Ishikawa (cell line): ENCODE measurements around the gene SLC6A11.

Experiments
- CEBPB ChIP-seq: IDR thresholded peaks from 2 replicates; pipeline ENCODE4 v1.6.1; 2012
- CREB1 ChIP-seq: IDR thresholded peaks from 2 replicates; pipeline ENCODE4 v1.6.1; 2012; ENCODE audit warnings: low read depth
- EGR1 ChIP-seq: IDR thresholded peaks from 2 replicates; pipeline ENCODE4 v1.6.1; 2012
- EP300 ChIP-seq: IDR thresholded peaks from 2 replicates; pipeline ENCODE4 v1.6.1; 2012; ENCODE audit warnings: borderline replicate concordance
- FOXM1 ChIP-seq: IDR thresholded peaks from 2 replicates; pipeline ENCODE4 v1.6.1; 2012; ENCODE audit warnings: low read depth, borderline replicate concordance
- NFIC ChIP-seq: IDR thresholded peaks from 2 replicates; pipeline ENCODE4 v1.6.1; 2012
- RAD21 ChIP-seq: IDR thresholded peaks from 2 replicates; pipeline ENCODE4 v1.6.1; 2012; ENCODE audit warnings: low read depth
- TAF1 ChIP-seq: IDR thresholded peaks from 2 replicates; pipeline ENCODE4 v1.6.1; 2012; ENCODE audit warnings: low read depth, mild to moderate bottlenecking
- TCF12 ChIP-seq: IDR thresholded peaks from 2 replicates; pipeline ENCODE4 v1.6.1; 2012; ENCODE audit warnings: low read depth
- TEAD4 ChIP-seq: IDR thresholded peaks from 2 replicates; pipeline ENCODE4 v1.6.1; 2012
- YY1 ChIP-seq: IDR thresholded peaks from 2 replicates; pipeline ENCODE4 v1.6.1; 2012; ENCODE audit warnings: low read depth
- ZBTB7A ChIP-seq: IDR thresholded peaks from 2 replicates; pipeline ENCODE4 v1.6.1; 2012; ENCODE audit warnings: low read depth
- TF ChIP-seq, protein P1 (sequence below): IDR thresholded peaks from 2 replicates; pipeline ENCODE4 v1.6.1; 2012
- TF ChIP-seq, protein P2 (sequence below): IDR thresholded peaks from 2 replicates; pipeline ENCODE4 v1.6.1; 2012; ENCODE audit warnings: low read depth, mild to moderate bottlenecking
- TF ChIP-seq, protein P3 (sequence below): IDR thresholded peaks from 2 replicates; pipeline ENCODE4 v1.6.1; 2012

Gene SLC6A11

DNA sequence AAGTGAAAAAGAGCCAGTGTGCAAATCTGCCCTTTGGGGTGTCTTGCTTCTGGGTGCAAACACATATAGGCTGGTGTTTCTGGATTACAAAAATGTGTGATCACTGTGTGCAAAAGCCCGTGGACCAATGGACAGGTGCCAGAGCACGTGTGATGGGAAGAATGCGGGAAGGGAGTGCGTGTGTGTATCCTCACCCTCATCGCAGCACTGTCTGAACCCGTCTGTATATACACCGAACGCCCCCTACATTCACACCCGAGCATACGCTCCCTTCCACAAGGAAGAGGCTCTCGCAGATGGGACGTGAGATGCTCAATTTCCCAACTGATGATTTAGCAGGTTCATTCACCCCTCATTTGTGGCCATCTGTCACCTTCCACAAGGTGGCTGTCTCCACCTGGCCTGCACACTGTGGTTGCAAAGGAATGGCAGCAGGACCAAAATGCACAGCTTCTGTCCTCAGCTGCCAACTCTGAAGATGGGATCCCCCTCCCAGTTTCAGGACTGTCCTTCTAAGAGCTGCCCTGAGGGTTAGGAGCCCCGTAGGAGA is 157.1 kb downstream of the SLC6A11 start:
- TF ChIP-seq CEBPB (no peak), CREB1 (no peak), ZBTB7A (no peak), NFIC (no peak), RAD21 (no peak), TCF12 (no peak), TEAD4 (no peak), EP300 (no peak), TAF1 (no peak)
- TF ChIP-seq, protein P1, sequence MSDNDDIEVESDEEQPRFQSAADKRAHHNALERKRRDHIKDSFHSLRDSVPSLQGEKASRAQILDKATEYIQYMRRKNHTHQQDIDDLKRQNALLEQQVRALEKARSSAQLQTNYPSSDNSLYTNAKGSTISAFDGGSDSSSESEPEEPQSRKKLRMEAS, result no peak
- TF ChIP-seq, protein P2, sequence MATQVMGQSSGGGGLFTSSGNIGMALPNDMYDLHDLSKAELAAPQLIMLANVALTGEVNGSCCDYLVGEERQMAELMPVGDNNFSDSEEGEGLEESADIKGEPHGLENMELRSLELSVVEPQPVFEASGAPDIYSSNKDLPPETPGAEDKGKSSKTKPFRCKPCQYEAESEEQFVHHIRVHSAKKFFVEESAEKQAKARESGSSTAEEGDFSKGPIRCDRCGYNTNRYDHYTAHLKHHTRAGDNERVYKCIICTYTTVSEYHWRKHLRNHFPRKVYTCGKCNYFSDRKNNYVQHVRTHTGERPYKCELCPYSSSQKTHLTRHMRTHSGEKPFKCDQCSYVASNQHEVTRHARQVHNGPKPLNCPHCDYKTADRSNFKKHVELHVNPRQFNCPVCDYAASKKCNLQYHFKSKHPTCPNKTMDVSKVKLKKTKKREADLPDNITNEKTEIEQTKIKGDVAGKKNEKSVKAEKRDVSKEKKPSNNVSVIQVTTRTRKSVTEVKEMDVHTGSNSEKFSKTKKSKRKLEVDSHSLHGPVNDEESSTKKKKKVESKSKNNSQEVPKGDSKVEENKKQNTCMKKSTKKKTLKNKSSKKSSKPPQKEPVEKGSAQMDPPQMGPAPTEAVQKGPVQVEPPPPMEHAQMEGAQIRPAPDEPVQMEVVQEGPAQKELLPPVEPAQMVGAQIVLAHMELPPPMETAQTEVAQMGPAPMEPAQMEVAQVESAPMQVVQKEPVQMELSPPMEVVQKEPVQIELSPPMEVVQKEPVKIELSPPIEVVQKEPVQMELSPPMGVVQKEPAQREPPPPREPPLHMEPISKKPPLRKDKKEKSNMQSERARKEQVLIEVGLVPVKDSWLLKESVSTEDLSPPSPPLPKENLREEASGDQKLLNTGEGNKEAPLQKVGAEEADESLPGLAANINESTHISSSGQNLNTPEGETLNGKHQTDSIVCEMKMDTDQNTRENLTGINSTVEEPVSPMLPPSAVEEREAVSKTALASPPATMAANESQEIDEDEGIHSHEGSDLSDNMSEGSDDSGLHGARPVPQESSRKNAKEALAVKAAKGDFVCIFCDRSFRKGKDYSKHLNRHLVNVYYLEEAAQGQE, result no peak
- TF ChIP-seq, protein P3, sequence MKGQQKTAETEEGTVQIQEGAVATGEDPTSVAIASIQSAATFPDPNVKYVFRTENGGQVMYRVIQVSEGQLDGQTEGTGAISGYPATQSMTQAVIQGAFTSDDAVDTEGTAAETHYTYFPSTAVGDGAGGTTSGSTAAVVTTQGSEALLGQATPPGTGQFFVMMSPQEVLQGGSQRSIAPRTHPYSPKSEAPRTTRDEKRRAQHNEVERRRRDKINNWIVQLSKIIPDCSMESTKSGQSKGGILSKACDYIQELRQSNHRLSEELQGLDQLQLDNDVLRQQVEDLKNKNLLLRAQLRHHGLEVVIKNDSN, result no peak

DNA sequence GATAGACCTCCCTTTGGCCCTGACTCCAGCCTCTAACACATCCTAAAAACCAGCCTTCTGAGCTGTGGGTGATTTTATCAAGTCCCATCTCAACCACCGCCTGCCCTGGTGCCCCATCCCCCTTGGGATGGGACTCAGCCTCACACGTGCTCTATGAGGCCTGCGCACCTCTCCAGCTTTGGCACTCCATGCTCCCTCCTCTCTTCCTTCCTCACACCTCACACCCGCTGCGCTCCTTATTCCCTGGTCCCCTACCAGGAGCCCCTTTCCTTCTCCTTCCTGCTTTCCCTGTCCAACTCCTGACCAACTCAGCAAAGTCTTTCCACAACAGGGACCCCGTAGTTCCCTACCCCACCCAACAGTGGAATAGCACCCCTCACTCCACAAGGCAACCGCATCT is 158.1 kb downstream of the SLC6A11 start:
- TF ChIP-seq FOXM1 (no peak), TEAD4 (no peak), EGR1 (no peak), TAF1 (no peak), RAD21 (no peak), CEBPB (no peak), EP300 (no peak), NFIC (no peak), ZBTB7A (no peak)
- TF ChIP-seq, protein P2, result no peak
- TF ChIP-seq, protein P1, result no peak

DNA sequence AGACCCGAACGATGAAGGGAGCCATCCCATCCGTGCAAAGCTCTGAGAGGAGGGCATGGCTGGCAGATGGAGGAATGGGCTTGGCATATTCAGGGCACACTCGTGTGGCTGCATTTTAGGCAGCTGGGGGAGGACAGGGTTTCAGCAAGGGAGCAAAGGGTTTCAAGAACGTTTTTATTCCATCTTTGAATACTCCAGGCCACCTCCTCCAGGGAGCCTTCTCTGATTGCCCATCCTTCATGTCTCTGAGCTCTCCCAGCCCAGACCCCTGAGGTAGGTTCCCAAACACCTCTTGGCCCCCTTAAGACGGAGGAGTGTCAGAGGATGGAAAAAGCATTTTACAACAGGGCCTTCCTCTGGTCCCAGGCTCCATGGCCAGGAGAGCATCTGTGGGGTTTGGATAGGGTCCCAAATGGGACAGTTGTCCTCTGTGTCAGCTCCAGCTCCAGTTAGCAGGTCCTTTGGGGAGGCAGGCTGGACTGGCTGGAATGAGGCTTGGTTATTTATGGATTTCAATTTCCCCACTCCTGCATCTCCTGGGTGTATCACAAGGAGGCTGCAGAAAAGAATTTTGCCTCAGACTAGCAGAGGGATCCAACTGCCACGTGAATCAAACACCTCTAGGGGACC is 158.8 kb downstream of the SLC6A11 start:
- TF ChIP-seq, protein P1, result no peak
- no peak for TF ChIP-seq ZBTB7A
- TF ChIP-seq EGR1, result no peak
- TF ChIP-seq RAD21, result no peak
- TF ChIP-seq FOXM1, result no peak

DNA sequence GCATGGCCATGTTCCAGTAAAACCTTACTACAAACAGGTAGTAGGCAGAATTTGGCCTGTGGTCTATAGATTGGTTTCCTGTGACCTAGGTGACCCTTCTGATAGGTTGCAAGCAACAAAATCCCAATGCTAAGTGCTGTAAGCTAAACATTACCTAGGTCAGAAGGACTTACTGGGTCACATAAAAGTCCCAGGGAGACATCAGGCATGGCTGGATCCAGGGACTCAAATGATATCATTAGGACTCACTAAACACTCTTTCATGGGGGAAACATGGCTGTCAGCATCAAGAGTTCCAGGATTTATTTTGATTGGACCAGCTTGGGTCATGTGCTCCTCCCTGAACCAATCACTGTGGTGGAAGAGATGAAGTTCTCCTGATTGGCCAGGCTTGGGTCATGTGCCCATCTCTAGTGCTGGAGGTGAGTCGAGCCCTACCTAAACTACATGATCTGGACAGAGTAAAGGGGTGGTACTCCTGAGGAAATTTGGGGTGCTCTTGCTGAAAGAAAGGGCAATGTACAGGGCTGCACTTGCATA is 159.7 kb downstream of the SLC6A11 start:
- TF ChIP-seq EP300 (no peak), TAF1 (no peak), YY1 (no peak), NFIC (no peak)
- TF ChIP-seq, protein P3, result peak; percentile 54
- TF ChIP-seq, protein P1, result no peak

DNA sequence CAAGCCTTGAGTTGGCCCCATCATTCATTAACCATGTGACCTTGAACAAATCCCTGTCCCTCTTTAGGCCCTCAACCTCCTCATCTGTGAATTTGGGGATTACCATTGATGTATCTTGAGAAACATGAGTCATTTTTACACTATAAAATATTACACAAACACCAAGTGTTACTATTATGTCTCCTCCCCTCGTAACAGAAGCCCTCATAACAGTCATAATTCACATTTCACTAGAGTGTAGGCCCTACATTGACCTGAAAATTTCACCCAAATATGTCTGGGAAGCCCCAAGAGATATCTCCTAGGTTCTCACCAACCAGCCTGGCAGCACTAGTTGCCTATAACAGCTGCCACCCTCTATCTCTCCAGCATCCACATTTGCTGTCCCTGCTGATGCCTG is 160.7 kb downstream of the SLC6A11 start:
- no peak for TF ChIP-seq ZBTB7A
- TF ChIP-seq CEBPB, result no peak
- TF ChIP-seq TAF1, result no peak
- no peak for TF ChIP-seq TEAD4
- TF ChIP-seq RAD21, result no peak
- TF ChIP-seq, protein P2, result no peak
- TF ChIP-seq CREB1, result no peak
- TF ChIP-seq TCF12, result no peak
- TF ChIP-seq EP300, result no peak
- no peak for TF ChIP-seq FOXM1
- TF ChIP-seq, protein P1, result no peak
